ENCODE results near the gene TUBB4B. TPM values are rescaled to one million over a fixed set of nuclear protein-coding genes. Genes with fewer than 3 reads are reported as not detected.

TUBB4B gene
- total RNA-seq, 1 experiment from 2014 or later: 180 TPM

GRCh38 chr9:137227853-137228505, 13.1 kb upstream of the TUBB4B start:
- H3K27me3 Mint-ChIP-seq (ENCODE audit: insufficient read depth, unreplicated experiment): no peaks in the 10 kb centered on the region
- intact Hi-C loops (cut with micrococcal nuclease): loop anchor here (1.0 to 10.0 kb wide), 4 partner anchors 39 to 183 kb away; partner anchors contain the start of genes LRRC26, NPDC1 and TMEM210
- peak overlapping the region; percentile 73 for H3K27ac Mint-ChIP-seq (ENCODE audit: low read depth, unreplicated experiment)
- CTCF ChIA-PET: interaction anchor here (0.6 to 2.7 kb wide), 13 partner anchors 14 to 349 kb away, joined by 3 to 15 read pairs (median 5); partner anchors contain the start of genes ANAPC2, NPDC1 and SSNA1
- H3K4me1 Mint-ChIP-seq (ENCODE audit: insufficient read depth, unreplicated experiment): peaks cover 15% of the 10 kb centered on the region
- TF ChIP-seq CTCF (IDR thresholded peaks at IDR 0.05; ENCODE audit: unreplicated experiment): no peak
- BruUV-seq (replicated peaks): no TSS peak
- DNase-seq (ENCODE audit: unreplicated experiment): no peak
- H3K9me3 Mint-ChIP-seq (ENCODE audit: unreplicated experiment): no peaks in the 10 kb centered on the region
- no peaks in the 10 kb centered on the region for H3K36me3 Mint-ChIP-seq (ENCODE audit: insufficient read depth, unreplicated experiment)
- POLR2A ChIA-PET: interaction anchor here (0.6 to 6.3 kb wide), 7 partner anchors 12 to 141 kb away, joined by 3 to 73 read pairs (median 8); partner anchors contain the start of genes ANAPC2, MAN1B1, NDOR1 and SSNA1
- H3K4me3 Mint-ChIP-seq (ENCODE audit: unreplicated experiment): no peak overlapping the region

GRCh38 chr9:137228506-137228967, 12.6 kb upstream of the TUBB4B start:
- no TSS peak for BruUV-seq (replicated peaks)
- intact Hi-C loops (cut with micrococcal nuclease): loop anchor here (10.0 kb wide), 2 partner anchors 54 to 184 kb away; partner anchors contain the start of genes LRRC26, NPDC1 and TMEM210
- Mint-ChIP-seq H3K27ac (ENCODE audit: low read depth, unreplicated experiment) (no peak overlapping the region), H3K4me3 (ENCODE audit: unreplicated experiment) (no peak overlapping the region), H3K9me3 (ENCODE audit: unreplicated experiment) (no peaks in the 10 kb centered on the region), H3K4me1 (ENCODE audit: insufficient read depth, unreplicated experiment) (peaks cover 15% of the 10 kb centered on the region), H3K36me3 (ENCODE audit: insufficient read depth, unreplicated experiment) (no peaks in the 10 kb centered on the region), H3K27me3 (ENCODE audit: insufficient read depth, unreplicated experiment) (no peaks in the 10 kb centered on the region)
- CTCF ChIA-PET: interaction anchor here (0.6 to 2.7 kb wide), 4 partner anchors 33 to 348 kb away, joined by 3 to 14 read pairs (median 4); no protein-coding TSS in a partner anchor
- no peak for DNase-seq (ENCODE audit: unreplicated experiment)
- TF ChIP-seq CTCF (IDR thresholded peaks at IDR 0.05; ENCODE audit: unreplicated experiment): no peak
- POLR2A ChIA-PET: interaction anchor here (2.4 to 5.7 kb wide), 3 partner anchors 12 to 113 kb away, joined by 8 to 57 read pairs (median 29); partner anchors contain the start of genes ANAPC2, SSNA1 and TUBB4B

- TF ChIP-seq CTCF (IDR thresholded peaks at IDR 0.05; ENCODE audit: unreplicated experiment): no peak
- no TSS peak for BruUV-seq (replicated peaks)
- CTCF ChIA-PET: interaction anchor here (0.6 kb wide), 2 partner anchors 328 to 470 kb away, joined by 3 to 4 read pairs; no protein-coding TSS in a partner anchor
- Mint-ChIP-seq H3K36me3 (ENCODE audit: insufficient read depth, unreplicated experiment) (no peaks in the 10 kb centered on the region), H3K4me1 (ENCODE audit: insufficient read depth, unreplicated experiment) (peaks cover 15% of the 10 kb centered on the region), H3K27me3 (ENCODE audit: insufficient read depth, unreplicated experiment) (no peaks in the 10 kb centered on the region), H3K9me3 (ENCODE audit: unreplicated experiment) (no peaks in the 10 kb centered on the region), H3K27ac (ENCODE audit: low read depth, unreplicated experiment) (no peak overlapping the region), H3K4me3 (ENCODE audit: unreplicated experiment) (no peak overlapping the region)
- DNase-seq (ENCODE audit: unreplicated experiment): no peak
- POLR2A ChIA-PET: interaction anchor here (1.0 kb wide), 1 partner anchor 41 kb away, joined by 3 read pairs; no protein-coding TSS in a partner anchor
- intact Hi-C loops (cut with micrococcal nuclease): loop anchor here (10.0 kb wide), 2 partner anchors 54 to 184 kb away; partner anchors contain the start of genes LRRC26, NPDC1 and TMEM210
Observed at GRCh38 chr9:137228968-137229896, 11.9 kb upstream of the TUBB4B start.

Data from MCF 10A (cell line).